Measurements from ENCODE around the gene EFNA3. TPM values are rescaled to one million over a fixed set of nuclear protein-coding genes. Genes with fewer than 3 reads are reported as not detected.

The EFNA3 gene
- total and polyA plus RNA-seq, 9 of the 15 experiments (the other 6 are each of a cell fraction or from before 2014, with no cell fraction given) = 0.59 to 7.9 (median 4.7) TPM

- no peak for TF ChIP-seq ZNF780A (CRISPR knock-in tag; IDR thresholded peaks at IDR 0.05)
- peak; percentile 79 for TF ChIP-seq MEIS2 (IDR thresholded peaks at IDR 0.05; ENCODE audit: partially characterized antibody)
- TF ChIP-seq DMBX1 (CRISPR knock-in tag; IDR thresholded peaks at IDR 0.05; ENCODE audit: borderline replicate concordance) = no peak
- TF ChIP-seq TEAD4 (IDR thresholded peaks at IDR 0.05; ENCODE audit: low read length) = no peak
- TF ChIP-seq TEAD4 (CRISPR knock-in tag; IDR thresholded peaks at IDR 0.05; ENCODE audit: borderline replicate concordance) = no peak
- TF ChIP-seq ZNF239 (CRISPR knock-in tag; IDR thresholded peaks at IDR 0.05) = no peak
- peak; percentile 40 for TF ChIP-seq TAF1 (IDR thresholded peaks at IDR 0.05; ENCODE audit: control insufficient read depth, extremely low read depth, insufficient read depth, low read length, severe bottlenecking)
- peak; percentile 62; the same call in 1 of the 2 replicates for TF ChIP-seq MIER1 (IDR thresholded peaks at IDR 0.05; ENCODE audit: low read depth)
- no peak for TF ChIP-seq PPARD (CRISPR knock-in tag; IDR thresholded peaks at IDR 0.05)
- no peak for TF ChIP-seq TRIM28 (IDR thresholded peaks at IDR 0.05)
- TF ChIP-seq TBL1XR1 (IDR thresholded peaks at IDR 0.05; ENCODE audit: low read length in 2 of 2) = peak in 1 of 2 experiments; percentile 29; a peak in 1 of 4 replicates
- TF ChIP-seq PHF20 (IDR thresholded peaks at IDR 0.05; ENCODE audit: partially characterized antibody) = peak; percentile 48
- TF ChIP-seq CREB3L1 (IDR thresholded peaks at IDR 0.05; ENCODE audit: borderline replicate concordance, low read depth) = peak; percentile 56; the same call in 1 of the 2 replicates
- TF ChIP-seq ATF1 (CRISPR knock-in tag; IDR thresholded peaks at IDR 0.05) = no peak
- peak; percentile 76 for TF ChIP-seq ATF1 (tag; IDR thresholded peaks at IDR 0.05)
- no peak for TF ChIP-seq PTTG1 (tag; IDR thresholded peaks at IDR 0.05; ENCODE audit: low read depth)
- no peak for TF ChIP-seq ZZZ3 (IDR thresholded peaks at IDR 0.05)
- TF ChIP-seq AFF4 (CRISPR knock-in tag; IDR thresholded peaks at IDR 0.05) = 0 out of 2 replicates have a peak, but pooled peaks have one; percentile 17
- TF ChIP-seq, protein P1, sequence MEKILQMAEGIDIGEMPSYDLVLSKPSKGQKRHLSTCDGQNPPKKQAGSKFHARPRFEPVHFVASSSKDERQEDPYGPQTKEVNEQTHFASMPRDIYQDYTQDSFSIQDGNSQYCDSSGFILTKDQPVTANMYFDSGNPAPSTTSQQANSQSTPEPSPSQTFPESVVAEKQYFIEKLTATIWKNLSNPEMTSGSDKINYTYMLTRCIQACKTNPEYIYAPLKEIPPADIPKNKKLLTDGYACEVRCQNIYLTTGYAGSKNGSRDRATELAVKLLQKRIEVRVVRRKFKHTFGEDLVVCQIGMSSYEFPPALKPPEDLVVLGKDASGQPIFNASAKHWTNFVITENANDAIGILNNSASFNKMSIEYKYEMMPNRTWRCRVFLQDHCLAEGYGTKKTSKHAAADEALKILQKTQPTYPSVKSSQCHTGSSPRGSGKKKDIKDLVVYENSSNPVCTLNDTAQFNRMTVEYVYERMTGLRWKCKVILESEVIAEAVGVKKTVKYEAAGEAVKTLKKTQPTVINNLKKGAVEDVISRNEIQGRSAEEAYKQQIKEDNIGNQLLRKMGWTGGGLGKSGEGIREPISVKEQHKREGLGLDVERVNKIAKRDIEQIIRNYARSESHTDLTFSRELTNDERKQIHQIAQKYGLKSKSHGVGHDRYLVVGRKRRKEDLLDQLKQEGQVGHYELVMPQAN (IDR thresholded peaks at IDR 0.05; ENCODE audit: borderline replicate concordance) = peak; percentile 67; the same call in 1 of the 2 replicates
- TF ChIP-seq XRCC5 (IDR thresholded peaks at IDR 0.05; ENCODE audit: low read depth, low read length) = peak; percentile 98
- TF ChIP-seq SP2 (IDR thresholded peaks at IDR 0.05; ENCODE audit: extremely low read depth, low read depth, low read length, poor library complexity, severe bottlenecking) = no peak
- TF ChIP-seq ELF1 (tag; IDR thresholded peaks at IDR 0.05) = peak; percentile 60
These were observed 6.3 kb downstream of the EFNA3 start (continued) for GRCh38 chr1:155084722-155085503.
